ENCODE data around the gene LRP6.

DNA sequence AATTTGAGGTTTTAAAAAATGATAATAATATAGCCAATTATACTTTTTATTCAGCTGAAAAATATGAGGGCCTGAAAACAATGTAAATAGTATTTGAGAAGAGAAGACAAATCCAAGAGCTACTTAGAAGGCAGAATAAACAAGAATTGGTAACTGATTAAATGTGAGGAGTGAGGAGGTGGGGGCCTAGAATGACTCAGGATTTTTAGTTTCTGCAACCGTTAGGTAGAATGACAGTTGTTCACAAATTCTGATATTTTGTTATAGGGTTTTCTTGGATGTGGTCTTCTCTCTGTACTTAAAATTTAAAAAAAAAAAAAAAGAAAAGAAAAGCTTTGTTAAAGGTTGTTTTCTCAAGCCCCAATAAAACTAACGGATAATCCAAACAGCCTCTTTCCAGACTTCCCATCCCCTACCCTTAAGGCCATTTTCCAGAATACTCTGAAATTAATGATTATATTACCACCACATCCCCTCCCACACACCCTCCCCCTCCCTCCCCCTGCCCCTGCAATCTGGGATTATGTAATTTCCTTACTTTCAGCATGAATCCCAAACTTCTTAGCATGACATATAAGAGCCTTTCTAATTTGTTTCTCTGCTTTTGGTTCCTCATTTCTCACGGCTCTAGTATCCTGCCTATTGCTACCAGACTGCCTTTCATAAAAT is 50.4 kb downstream of the LRP6 start:
- TF ChIP-seq, protein P1, sequence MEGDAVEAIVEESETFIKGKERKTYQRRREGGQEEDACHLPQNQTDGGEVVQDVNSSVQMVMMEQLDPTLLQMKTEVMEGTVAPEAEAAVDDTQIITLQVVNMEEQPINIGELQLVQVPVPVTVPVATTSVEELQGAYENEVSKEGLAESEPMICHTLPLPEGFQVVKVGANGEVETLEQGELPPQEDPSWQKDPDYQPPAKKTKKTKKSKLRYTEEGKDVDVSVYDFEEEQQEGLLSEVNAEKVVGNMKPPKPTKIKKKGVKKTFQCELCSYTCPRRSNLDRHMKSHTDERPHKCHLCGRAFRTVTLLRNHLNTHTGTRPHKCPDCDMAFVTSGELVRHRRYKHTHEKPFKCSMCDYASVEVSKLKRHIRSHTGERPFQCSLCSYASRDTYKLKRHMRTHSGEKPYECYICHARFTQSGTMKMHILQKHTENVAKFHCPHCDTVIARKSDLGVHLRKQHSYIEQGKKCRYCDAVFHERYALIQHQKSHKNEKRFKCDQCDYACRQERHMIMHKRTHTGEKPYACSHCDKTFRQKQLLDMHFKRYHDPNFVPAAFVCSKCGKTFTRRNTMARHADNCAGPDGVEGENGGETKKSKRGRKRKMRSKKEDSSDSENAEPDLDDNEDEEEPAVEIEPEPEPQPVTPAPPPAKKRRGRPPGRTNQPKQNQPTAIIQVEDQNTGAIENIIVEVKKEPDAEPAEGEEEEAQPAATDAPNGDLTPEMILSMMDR (IDR thresholded peaks at IDR 0.05), result no peak
- TF ChIP-seq ZFX (IDR thresholded peaks at IDR 0.05; ENCODE audit: borderline replicate concordance), result no peak
